CD4-positive, alpha-beta T cell treated with Interleukin-17A for 4 hours (primary cell): ENCODE measurements around the gene TRRAP.

Source experiments
- DNase-seq: peaks from one replicate; pipeline ENCODE4 v3.0.0-alpha.2; 2020; ENCODE audit warnings: mixed read lengths

Gene TRRAP

DNA sequence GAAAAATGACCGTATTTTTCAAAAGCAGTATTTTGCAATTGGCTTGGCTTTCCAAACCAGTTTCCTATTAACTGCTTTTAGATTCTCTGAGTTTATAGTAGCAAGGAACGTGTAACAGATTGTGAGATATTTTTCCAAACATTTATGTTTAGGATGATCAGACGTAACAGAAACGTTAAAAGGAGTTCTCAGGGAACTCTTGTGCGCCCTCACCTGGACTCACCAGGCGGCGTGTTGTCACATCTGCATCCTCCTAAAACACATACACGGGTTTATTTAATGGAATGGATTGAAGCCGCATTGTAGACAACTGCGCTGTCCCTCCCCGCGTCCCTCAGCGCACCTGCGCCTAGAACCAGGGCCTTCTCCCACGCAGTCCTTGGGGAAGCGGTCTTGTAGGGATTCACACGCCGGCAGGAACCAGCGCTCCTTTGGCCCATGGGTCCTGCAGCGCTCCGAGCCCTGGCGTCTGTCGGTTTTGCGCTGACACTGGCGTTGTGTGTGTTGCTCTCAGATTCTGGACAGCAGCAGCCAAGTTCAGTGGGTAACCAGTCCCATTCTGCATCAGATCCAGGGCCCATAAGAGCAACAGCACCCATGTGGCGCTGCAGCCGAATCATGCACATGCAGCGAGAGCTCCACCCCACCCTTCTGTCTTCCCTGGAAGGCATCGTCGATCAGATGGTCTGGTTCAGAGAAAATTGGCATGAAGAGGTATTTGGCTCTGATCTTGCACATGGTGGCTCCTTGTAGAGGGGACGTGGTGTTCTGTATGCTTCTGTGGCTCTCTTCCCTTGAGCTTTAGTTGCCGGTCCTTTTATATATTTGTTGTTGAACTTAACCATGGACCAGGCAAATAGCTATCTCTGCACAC, 114.9 kb downstream of the TRRAP start:
- DNase-seq, result no peak

DNA sequence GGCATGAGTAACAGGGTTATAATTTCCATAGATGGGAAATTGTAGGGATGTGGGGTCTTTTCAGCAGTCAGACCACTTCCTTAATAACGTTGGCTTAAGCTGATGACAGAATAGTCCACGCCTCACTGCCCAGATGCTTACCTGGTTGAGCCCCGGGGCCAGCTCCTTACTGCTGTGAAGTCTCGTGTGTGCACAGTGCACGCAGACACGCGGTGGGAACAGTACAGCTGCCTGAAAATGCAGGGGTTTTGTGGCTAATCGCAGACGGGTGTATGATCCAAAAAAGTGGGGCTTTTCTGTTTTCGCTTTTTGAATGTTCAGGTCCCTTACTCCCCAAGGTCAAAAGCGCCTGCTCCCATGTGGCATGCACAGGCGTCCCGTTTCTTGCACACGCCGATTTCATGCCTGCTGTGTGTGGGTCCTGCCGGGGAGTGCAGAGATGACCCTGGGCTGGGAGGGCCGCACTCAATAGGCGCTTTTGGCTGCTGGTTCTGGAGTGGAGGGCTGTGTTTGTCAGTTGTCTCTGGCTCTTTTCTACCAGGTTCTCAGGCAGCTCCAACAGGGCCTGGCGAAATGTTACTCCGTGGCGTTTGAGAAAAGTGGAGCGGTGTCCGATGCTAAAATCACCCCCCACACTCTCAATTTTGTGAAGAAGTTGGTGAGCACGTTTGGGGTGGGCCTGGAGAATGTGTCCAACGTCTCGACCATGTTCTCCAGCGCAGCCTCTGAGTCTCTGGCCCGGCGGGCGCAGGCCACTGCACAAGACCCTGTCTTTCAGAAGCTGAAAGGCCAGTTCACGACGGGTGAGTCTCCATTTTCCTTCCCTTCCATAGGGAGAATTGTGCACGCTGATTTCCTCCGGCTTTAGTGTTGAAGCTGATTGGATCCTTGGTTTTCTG, 116.0 kb downstream of the TRRAP start:
- DNase-seq, result no peak

DNA sequence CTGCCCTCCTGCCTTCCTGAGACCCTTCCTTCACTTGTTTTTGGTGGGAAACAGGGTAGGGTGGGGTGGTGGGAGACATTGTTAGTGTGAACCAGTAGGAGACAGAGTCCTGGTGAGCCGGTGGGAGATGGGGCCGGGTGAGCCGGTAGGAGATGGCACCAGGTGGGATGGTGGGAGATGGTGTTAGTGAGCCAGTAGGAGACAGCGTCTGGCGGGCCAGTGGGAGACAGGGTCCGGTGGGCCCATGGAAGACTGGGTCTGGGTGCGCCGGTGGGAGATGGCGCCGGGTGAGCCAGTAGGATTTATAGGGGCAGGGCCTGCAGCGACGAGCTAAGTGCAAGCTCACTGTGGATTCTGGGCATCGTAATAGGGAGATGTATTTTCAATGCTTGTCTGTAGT, 116.8 kb downstream of the TRRAP start:
- no peak for DNase-seq

DNA sequence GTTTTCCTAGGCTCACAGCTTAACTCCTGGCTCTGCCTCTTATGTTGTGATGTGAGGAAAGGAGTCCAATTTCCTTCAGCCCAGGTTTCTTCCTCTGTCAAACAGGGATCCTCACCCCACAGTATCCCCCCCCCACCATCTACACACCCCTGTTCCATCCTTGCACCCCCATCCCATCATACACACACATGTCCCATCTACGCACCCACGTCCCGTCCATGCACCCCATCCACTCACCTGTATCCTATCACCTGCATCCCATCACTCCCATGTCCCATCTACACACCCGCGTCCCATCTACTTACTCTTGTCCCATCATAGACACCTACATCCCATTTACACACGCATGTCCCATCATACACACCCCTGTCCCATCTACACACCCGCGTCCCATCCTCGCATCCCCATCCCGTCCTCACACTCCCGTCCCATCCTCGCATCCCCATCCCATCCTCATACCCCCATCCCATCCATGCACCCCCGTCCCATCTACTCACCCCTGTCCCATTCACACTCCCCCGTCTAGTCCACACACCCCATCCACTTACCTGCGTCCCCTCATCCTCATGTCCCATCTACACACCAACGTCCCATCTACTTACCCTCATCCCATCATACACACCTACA, 117.3 kb downstream of the TRRAP start:
- no peak for DNase-seq

DNA sequence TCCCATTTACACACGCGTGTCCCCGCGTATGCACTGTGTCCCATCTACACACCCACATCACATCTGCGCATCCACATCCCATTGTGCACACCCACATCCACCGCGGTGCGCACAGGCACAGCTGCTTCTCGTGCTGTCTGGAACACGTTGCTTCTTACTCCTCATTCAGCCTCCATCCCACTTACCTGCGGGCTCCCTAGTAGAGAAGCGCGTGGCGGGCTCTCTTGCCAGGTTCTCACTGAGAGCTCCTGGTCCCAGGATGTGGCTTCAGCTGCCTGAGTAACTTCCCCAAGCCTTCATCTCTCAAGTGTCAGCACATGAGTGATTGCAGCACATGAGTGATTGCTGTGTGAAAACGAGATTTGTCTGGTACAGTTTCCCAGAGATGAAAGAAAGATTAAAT, 117.8 kb downstream of the TRRAP start:
- DNase-seq, result no peak

- no peak for DNase-seq
Measured at GRCh38 chr7:98997846-98998245, 119.5 kb downstream of the TRRAP start.

DNA sequence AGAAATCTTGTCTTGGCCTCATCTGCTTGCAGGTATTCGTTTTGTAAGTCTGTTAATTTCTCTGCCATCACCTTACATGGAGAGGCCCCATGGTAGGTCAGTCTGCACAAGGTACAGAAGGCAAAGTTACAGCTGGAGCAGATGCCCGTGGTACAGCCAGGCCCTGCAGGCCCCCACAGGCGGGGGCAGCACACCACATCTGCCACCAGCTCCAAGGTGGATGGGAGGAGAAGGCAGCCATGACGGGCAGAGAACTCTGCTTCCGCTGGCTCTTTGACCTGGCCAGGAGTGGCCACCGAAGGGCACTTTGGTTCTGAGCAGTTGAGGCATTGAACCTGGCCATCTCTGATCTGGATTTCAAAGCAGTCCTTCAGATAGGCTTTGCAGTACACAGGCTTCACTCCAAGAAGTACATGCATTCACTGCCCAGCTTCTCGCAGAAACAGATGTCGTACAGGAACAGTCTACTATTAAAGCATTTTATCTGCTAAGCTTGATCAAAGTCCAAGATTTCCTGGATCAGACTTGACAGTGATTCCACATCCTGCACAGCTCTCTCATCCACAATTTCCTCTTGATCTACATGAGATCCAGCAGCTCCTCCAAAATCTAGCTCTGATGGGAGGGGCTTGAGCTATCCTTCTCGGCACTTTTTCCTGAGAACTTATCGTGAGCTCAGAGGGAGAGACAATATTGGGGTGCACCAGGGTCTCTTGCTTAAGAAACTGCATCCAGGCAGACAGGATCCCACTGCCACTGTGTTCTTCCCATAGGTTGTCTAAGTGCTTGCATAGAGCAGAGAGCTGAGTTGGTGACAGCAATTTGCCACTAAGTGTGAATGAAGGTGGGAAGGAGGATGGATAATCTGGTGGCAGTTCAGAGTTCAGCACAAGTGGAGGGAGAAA, 120.7 kb downstream of the TRRAP start:
- no peak for DNase-seq

DNA sequence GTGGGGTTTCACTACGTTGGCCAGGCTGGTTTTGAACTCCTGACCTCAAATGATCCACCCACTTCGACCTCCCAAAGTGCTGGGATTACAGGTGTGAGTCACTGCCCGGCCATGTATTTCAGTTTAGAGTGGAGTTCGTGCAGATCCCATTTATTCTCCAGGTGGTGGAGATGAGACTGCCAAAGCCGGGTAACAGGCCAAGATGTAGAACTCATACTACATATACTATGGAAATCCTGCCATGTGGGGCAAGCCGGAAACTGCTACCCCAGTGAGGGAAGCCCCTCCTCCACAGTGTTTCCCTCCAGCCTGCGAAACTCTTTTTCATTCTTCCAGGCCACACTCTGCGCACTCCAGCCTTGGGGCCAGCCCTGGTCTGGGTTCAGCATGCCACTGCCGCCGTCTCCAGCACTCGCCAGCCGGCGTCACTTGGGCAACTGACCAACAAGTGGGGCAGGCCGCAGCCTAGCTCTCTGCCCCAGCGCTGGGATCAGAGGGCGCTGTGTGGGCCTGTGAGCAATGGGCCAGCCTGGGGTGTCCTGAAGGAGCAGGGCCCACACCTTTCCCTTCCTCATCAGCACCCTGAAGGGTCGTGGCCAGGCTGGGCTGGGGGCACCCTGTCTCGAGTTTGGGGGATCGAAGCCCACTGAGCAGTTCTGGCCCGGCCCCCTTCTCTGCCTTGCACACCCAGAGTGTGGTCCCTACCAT, 122.0 kb downstream of the TRRAP start:
- DNase-seq, result no peak

DNA sequence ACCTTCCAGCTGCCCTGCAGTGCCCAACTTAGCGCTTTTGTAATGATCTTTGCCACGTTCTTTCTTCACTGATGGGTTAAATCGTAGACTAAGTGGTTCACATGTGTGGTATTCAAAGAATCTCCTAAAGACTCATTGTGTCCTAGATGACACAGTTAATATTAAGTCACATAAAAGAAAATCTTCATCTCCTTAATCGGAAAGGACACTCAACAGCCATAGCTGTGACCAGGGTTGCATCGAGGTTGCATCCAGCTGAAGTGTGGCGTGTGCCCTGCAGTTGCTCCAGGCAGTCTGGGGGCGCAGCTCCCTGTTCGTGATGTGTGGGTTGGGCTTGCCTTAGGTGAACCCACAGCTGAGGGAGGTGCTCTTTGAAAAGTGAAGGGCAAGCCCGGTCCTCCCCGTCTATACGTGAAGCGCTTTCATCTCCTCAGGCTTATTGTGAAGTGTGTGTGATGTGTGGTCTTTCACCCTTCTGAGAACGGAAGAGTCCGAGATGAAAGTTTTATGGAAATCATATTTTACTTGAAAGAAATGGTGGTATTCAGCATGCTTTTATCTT, 122.7 kb downstream of the TRRAP start:
- DNase-seq, result no peak

GRCh38 chr7:99001482-99002147, 123.3 kb downstream of the TRRAP start:
- no peak for DNase-seq

GRCh38 chr7:99002148-99002826, 124.0 kb downstream of the TRRAP start:
- DNase-seq, result no peak

DNA sequence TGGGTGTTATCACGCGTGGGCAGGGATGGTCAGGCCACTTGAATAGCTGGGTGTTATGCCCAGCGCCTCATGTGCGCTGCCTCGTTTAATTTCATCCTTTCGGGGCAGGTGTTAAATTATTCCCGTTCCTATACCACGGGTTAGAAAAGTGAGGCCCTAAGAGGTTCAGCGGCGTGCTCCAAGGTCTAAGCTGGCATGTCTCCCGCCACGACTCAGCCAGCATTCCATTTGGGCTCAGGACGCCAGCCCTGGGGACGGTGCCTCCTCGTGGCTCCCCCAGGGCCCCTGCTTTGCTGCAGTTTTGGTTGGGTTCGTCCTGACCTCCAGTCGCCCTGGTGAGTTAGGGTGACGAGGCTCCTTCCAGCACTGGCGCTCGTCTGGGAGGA, 124.5 kb downstream of the TRRAP start:
- DNase-seq, result no peak

GRCh38 chr7:99003419-99003818, 125.1 kb downstream of the TRRAP start:
- no peak for DNase-seq

GRCh38 chr7:99004216-99004615, 125.9 kb downstream of the TRRAP start:
- no peak for DNase-seq

- no peak for DNase-seq
Measured at GRCh38 chr7:99004781-99005500, 126.6 kb downstream of the TRRAP start.

GRCh38 chr7:99005776-99006175, 127.4 kb downstream of the TRRAP start:
- DNase-seq, result no peak

- DNase-seq, result no peak
Measured at GRCh38 chr7:99006739-99007424, 128.6 kb downstream of the TRRAP start.

- DNase-seq, result no peak
Measured at GRCh38 chr7:99008181-99008631, 129.9 kb downstream of the TRRAP start.
